Heart right ventricle (tissue), 16 donors: ENCODE measurements around the gene NUDT3. TPM values are rescaled to one million over a fixed set of nuclear protein-coding genes. Genes with fewer than 3 reads are reported as not detected.
A peak's percentile ranks its signal among the peaks of the same experiment; 100 is the strongest.

Experiments
- ATAC-seq, 8 donors: fragments of 200-7000 bp; cut with Tn5 transposase; one replicate each; pipeline ENCODE4 v1.9.1; 2020; ENCODE audit warnings: mild to moderate bottlenecking in 8 of 8, moderate library complexity in 8 of 8, moderate number of reproducible peaks in 1 of 8
- DNase-seq, 2 donors: peaks; one replicate each; pipeline ENCODE4 v3.0.0-alpha.2; 2020
- H3K27ac ChIP-seq, 10 donors: fragments of 200-600 bp; sonication (generic) in 2 of 10; one replicate each; pipeline versions ENCODE4 v1.5.0 to v1.8.0; 2020 to 2022; ENCODE audit warnings: mild to moderate bottlenecking in 3 of 10
- H3K27me3 ChIP-seq, 7 donors: fragments of 200-600 bp; one replicate each; pipeline ENCODE4 v1.8.0; 2021 to 2022; ENCODE audit warnings: mild to moderate bottlenecking in 2 of 7
- H3K36me3 ChIP-seq, 9 donors: fragments of 200-600 bp; sonication (generic) in 1 of 9; one replicate each; pipeline versions ENCODE4 v1.5.0 to v1.8.0; 2020 to 2022; ENCODE audit warnings: mild to moderate bottlenecking in 2 of 9
- H3K4me1 ChIP-seq, 9 donors: fragments of 200-600 bp; sonication (generic) in 1 of 9; one replicate each; pipeline versions ENCODE4 v1.5.0 to v1.8.0; 2020 to 2022; ENCODE audit warnings: mild to moderate bottlenecking in 4 of 9
- H3K4me3 ChIP-seq, 10 donors: fragments of 200-600 bp; sonication (generic) in 2 of 10; one replicate each; pipeline versions ENCODE4 v1.5.0 to v1.8.0; 2020 to 2022; ENCODE audit warnings: mild to moderate bottlenecking in 7 of 10, moderate library complexity in 2 of 10
- H3K9me3 ChIP-seq, 11 donors: fragments of 200-600 bp in 10 of 11; sonication (generic) in 2 of 11; one replicate each; pipeline versions ENCODE4 v1.5.0 to v1.8.0; 2013 to 2022; ENCODE audit warnings: mild to moderate bottlenecking in 2 of 11, control low read depth in 1 of 11, moderate library complexity in 1 of 11
- CTCF ChIP-seq, 9 donors: fragments of 200-600 bp; sonication (generic) in 2 of 9; IDR thresholded peaks; one replicate each; pipeline versions ENCODE4 v1.5.0 to v1.8.0; 2021 to 2022; ENCODE audit warnings: antibody characterized with exemption in 9 of 9, mild to moderate bottlenecking in 5 of 9, moderate library complexity in 1 of 9
- whole genome bisulfite sequencing, 2 donors: extraction: QIAGEN DNeasy Blood & Tissue Kit; methylation state at CpG; one replicate each; pipeline ENCODE4 v1.1.7; 2013; ENCODE audit warnings: inconsistent platforms in 1 of 2; 5-methylcytosine and 5-hydroxymethylcytosine counted together
- intact Hi-C, 10 donors: fragments of 100-400 bp; cut with DNase I; formaldehyde crosslinking; loops; one replicate each; pipeline versions ENCODE4 v1.11.1 to v1.14.2; 2022
- polyA plus RNA-seq, 2 donors: library from polyadenylated mRNA; stranded (reverse); fragments of 200-250 nt; gene quantifications; one replicate each; pipeline ENCODE4 v1.2.3, GENCODE V29; 2013
- total RNA-seq, 10 donors: library from RNA; stranded (reverse); fragmentation: NEBNext Ultra II Directional in 3 of 10; extraction: Animal tissue kit (Norgen Biotek cat#: 25700) in 3 of 10; gene quantifications; one replicate each; pipeline versions ENCODE4 v1.2.1 to v1.2.4, GENCODE V29; 2021 to 2023
- donor health status: Arrhythmogenic right ventricular cardiomyopathy.
- donor health status: ischemic (EF 13 %, LVEDD 7.1; RV severe dilation, severe dysfunction).
- donor health status: healthy with polysubstance abuse.
- donor health status: DM: no; HTN: yes; CAD: no.
- donor health status: DM: no; HTN: no; CAD: no.
- donor health status: ischemic (EF 25% LVEDD 6.9; RV normal size, moderate dysfunction).
- donor health status: ischemic (EF 25% LVEDD 5.7; RV mildly dilated, moderate dysfunction).
- donor health status: healthy.
- donor health status: DM: yes; HTN: yes; CAD: no.
- donor health status: Ischemic cardiomyopathy.
- donor health status: ischemic (EF 35%, LVEDD 5.7; RV mildly dilated, moderate dysfunction).
- donor health status: nonischemic (EF 11% LVEDD 7.7; RV severe dilation, severe dysfunction).
- donor health status: DM: yes; HTN: yes; CAD: no.
- donor health status: PGD.
- donor health status: ischemic (EF 29% LVEDD 5.4; RV normal size, mild dysfunction).
- donor health status: nonischemic (EF 23%, LVEDD 6.1; RV moderate dilation, normal function).

NUDT3 gene
- total and polyA plus RNA-seq, 12 donors: 9.3 to 67.1 (median 54.4) TPM

GRCh38 chr6:34391473-34391785, 1.0 kb downstream of the NUDT3 start:
- ATAC-seq (no peak), DNase-seq (no peak)
- intact Hi-C loops: loop anchor here in 7 of 10 donors (1.0 to 10.0 kb wide), 7 partner anchors 49 to 144 kb away; partner anchors contain the start of gene SMIM29 (in 4 of the 7)
- no peaks in the 10 kb centered on the region for H3K36me3 ChIP-seq
- peak overlapping the region; percentile 70 to 95 (median 88) for H3K4me3 ChIP-seq
- peak overlapping the region; percentile 88 to 99 (median 98) for H3K27ac ChIP-seq
- H3K9me3 ChIP-seq: peaks cover 0 to 12% (median 0%) of the 10 kb centered on the region in 11 donors
- peaks cover 13 to 64% (median 48%) of the 10 kb centered on the region in 9 donors for H3K4me1 ChIP-seq
- no peak for TF ChIP-seq CTCF (IDR thresholded peaks at IDR 0.05)
- WGBS, 2 donors: 1% methylated on average over 5 of the region's 5 CpGs
- H3K27me3 ChIP-seq: no peaks in the 10 kb centered on the region

- H3K9me3 ChIP-seq: peaks cover 0 to 7% (median 0%) of the 10 kb centered on the region in 11 donors
- H3K36me3 ChIP-seq: no peaks in the 10 kb centered on the region
- WGBS, 2 donors: 22 to 25% methylated on average over 14 of the region's 14 CpGs
- no peak for TF ChIP-seq CTCF (IDR thresholded peaks at IDR 0.05)
- peak overlapping the region; percentile 70 to 95 (median 88) for H3K4me3 ChIP-seq
- peaks cover 13 to 70% (median 53%) of the 10 kb centered on the region in 9 donors for H3K4me1 ChIP-seq
- peak overlapping the region; percentile 88 to 99 (median 98) for H3K27ac ChIP-seq
- H3K27me3 ChIP-seq: no peaks in the 10 kb centered on the region
- ATAC-seq (peak in 5 of 8 donors; percentile 19 to 37 (median 30)), DNase-seq (peak in 1 of 2 donors; percentile 33)
- intact Hi-C loops: loop anchor here in 7 of 10 donors (1.0 to 10.0 kb wide), 7 partner anchors 49 to 144 kb away; partner anchors contain the start of gene SMIM29 (in 4 of the 7)
Measured at GRCh38 chr6:34390531-34391472, 1.7 kb downstream of the NUDT3 start.

GRCh38 chr6:34389034-34389433, 3.4 kb downstream of the NUDT3 start:
- H3K27me3 ChIP-seq: no peaks in the 10 kb centered on the region
- 82% methylated on average over 3 of the region's 3 CpGs for WGBS, 2 donors
- H3K4me3 ChIP-seq: no peak overlapping the region
- H3K36me3 ChIP-seq: no peaks in the 10 kb centered on the region
- peak overlapping the region in 1 of 10 donors; percentile 21 for H3K27ac ChIP-seq
- H3K4me1 ChIP-seq: peaks cover 17 to 85% (median 71%) of the 10 kb centered on the region in 9 donors
- ATAC-seq (no peak), DNase-seq (no peak)
- intact Hi-C loops: loop anchor here in 1 of 10 donors (10.0 kb wide), 1 partner anchor 114 kb away; no protein-coding TSS in a partner anchor
- peaks cover 0 to 7% (median 0%) of the 10 kb centered on the region in 11 donors for H3K9me3 ChIP-seq
- TF ChIP-seq CTCF (IDR thresholded peaks at IDR 0.05): no peak

GRCh38 chr6:34388421-34388820, 4.0 kb downstream of the NUDT3 start:
- Histone ChIP-seq H3K36me3 (no peaks in the 10 kb centered on the region), H3K27ac (peak overlapping the region in 1 of 10 donors; percentile 2), H3K4me3 (no peak overlapping the region), H3K9me3 (peaks cover 0 to 7% (median 0%) of the 10 kb centered on the region in 11 donors), H3K4me1 (peaks cover 21 to 85% (median 71%) of the 10 kb centered on the region in 9 donors), H3K27me3 (no peaks in the 10 kb centered on the region)
- intact Hi-C loops: loop anchor here in 1 of 10 donors (10.0 kb wide), 1 partner anchor 114 kb away; no protein-coding TSS in a partner anchor
- TF ChIP-seq CTCF (IDR thresholded peaks at IDR 0.05): no peak
- WGBS, 2 donors: 53 to 56% methylated on average over 3 of the region's 3 CpGs
- ATAC-seq (no peak), DNase-seq (no peak)
